GM21786 (cell line): Measurements from ENCODE around the gene GRIK4.

Experiments used
- ATAC-seq: cut with Tn5 transposase; IDR thresholded peaks from one replicate; pipeline ENCODE4 v1.9.1; 2021; ENCODE audit not compliant: unreplicated experiment

GRIK4 gene

DNA sequence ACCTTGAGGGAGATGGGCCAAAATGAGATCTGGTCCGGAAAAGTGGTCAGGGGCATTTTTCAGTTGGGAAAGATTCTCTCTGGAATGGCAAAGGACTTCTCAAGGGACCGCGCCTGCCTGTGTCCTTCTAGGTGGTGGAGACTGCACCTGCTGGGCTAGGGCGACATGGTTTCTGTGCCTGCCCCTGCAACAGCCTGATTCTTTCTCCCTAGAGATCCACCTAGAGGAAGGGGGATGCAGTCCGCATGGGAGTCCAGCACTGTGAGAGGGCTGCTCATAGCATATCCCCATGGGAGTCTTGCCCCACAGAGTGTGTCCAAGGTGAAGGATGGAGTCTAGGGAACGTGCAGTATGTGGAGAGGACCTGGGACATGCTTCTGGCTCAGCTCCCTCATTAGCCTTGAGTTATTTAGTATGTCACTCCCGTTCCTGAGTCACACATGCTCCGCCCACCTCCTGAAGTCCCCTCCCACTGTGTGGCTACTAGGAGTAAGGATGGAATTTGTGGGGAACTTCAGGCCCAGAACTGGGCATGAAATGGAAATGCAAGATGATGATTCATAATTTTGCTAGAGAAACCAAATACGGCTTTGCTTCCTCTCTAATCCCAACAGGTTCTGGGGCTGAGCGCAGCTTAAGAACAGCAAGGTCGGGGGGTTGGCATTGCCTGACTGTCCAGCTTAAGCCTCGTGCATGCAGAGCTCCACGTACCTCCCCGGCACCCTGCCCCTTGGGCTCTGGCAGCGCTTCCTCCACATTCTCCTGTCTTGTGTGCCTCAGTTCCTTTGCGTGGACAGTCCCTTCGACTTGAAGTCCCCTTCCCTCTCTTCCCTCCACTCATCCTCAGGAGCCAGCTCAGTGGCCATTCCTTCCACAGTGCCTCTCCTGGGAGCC lies 35.0 kb downstream of the GRIK4 start:
- ATAC-seq, result no peak

DNA sequence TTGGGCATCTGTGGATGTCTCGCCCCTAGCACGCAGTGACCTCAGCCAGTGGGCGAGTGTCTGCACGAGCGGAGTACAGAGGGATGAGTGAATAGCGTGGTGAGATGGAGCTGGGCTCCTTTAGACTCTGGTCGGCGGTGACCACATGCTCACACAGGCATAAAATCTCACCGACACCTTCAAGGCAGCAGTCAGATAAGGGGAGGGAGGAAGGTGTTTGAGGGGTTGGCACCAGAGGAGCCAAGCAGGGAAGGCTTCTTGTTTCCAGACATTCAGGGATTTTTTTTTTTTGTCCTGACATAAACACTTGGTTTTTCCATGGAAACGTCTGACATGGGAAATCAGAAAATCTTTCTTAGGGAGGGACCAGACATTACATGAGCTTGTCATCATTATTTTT lies 35.8 kb downstream of the GRIK4 start:
- ATAC-seq, result no peak

DNA sequence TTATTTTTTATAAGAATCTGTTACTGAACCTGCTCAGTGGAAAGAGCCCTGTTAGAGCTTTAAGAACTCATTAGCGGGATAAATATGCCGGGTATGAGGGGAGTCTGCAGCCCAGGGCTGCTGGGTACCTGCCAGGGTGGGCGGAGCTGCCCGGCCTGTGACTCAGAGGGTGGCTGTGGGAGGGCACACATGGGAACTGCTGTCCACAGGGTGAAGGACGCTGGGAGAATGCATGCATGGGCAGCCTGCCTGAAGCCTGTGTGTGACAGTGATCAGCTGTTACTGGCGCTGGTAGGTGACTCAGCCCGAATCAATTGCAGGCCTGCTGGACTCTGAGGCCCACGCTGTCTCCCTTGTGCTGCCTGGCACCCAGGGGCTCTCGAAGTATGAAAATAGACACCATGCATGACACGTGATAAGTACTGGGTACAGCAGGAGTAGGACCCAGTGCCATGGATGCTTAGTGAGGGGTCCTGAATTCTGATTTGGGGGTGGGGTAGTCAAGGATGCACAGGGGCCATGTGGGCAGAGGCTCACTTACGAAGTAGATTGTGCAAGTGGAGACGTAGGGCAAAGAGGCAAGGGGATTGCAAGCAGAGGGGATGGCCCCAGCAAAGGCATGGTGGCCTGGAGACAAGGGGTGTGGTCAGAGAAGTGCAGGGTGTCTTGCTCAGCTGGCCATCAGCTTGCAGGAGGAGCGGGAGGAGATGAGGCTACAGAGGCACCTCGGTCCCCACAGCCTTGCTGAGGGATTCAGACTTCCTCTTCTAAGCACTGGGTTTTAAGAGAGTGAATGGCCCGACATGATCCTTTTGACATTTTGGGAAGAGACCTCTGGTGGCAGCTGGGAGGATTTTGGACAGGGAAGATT lies 36.5 kb downstream of the GRIK4 start:
- no peak for ATAC-seq

DNA sequence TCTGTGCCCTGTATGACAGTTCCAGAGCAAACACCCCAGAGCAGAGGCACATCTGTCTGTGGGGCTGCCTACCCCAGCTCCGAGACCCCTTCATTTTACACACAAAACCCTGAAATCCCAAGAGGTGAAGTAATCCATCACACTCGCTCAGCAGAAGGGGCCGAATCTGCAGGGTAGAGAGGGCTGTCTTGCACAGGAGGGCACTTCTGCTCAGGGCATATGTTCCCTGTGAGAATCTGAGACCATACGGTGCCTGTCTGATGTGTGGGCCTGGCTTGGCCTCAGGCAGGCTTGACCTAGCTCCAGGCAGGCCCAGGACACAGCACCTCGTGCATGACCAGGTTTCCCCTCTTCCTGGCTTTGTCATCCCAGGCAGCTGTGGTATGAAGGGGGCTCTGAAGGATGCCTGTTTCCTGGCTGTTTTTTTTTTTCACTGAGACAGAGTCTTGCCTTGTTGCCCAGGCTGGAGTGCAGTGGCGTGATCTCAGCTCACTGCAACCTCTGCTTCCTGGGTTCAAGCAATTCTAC lies 37.2 kb downstream of the GRIK4 start:
- ATAC-seq, result no peak

GRCh38 chr11:120549346-120549745 lies 37.8 kb downstream of the GRIK4 start:
- no peak for ATAC-seq

DNA sequence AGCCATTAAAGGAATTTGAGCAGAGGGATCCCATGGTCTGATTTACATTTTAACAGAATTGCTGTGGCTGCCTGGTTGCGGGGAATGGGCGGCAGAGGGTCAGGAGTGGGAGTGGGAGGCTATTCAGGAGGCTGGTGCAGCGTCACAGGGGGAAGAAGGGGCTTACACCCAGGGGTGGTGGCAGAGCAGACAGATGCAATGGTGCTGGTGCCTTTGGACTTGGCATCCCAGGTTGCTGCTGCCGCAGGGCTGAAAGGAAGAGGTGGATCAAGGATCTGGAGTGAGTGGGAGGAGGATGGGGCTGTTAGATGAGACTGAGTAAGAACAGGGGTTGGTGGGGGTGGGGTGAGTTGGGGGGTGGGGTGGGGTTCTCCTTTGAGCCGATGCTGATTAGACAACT lies 38.5 kb downstream of the GRIK4 start:
- ATAC-seq, result no peak

- no peak for ATAC-seq
These were observed 39.6 kb downstream of the GRIK4 start for GRCh38 chr11:120551191-120551590.

- no peak for ATAC-seq
These were observed 43.4 kb downstream of the GRIK4 start for GRCh38 chr11:120554766-120555432.

GRCh38 chr11:120555433-120555773 lies 43.9 kb downstream of the GRIK4 start:
- no peak for ATAC-seq

GRCh38 chr11:120556797-120557196 lies 45.2 kb downstream of the GRIK4 start:
- ATAC-seq, result no peak

DNA sequence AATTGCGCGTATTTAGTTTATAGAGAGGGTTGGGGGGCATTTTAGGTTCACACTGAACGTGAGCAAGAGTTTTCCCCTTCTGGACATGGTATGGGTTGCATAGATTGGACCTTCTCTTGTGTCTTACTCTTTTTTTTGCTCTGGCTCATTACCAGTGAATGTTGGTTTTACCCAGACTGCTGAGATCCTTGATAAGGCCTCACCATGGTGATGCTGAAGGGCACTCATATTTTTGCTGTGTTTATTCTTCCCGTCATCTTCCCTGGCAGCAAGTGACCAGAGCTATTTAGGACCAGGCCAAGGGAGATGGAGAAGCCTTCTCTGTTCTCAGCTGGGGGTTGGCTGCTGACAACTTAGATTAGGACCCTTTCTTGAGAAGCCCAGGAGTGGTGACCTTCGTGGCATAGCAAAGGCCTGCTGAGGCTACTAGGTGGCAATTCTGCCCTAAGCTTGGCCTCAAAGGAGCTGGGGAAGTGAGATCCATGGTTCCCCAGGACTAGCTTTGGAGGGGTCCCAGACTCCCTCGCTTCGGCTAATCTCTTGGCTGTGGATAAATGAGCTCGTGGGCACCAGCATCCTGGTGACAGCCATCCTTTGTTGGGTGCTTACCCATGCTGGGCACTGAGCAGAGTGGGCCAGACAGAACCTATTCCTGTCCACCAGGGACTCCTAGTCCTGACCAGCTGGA lies 47.3 kb downstream of the GRIK4 start:
- no peak for ATAC-seq

DNA sequence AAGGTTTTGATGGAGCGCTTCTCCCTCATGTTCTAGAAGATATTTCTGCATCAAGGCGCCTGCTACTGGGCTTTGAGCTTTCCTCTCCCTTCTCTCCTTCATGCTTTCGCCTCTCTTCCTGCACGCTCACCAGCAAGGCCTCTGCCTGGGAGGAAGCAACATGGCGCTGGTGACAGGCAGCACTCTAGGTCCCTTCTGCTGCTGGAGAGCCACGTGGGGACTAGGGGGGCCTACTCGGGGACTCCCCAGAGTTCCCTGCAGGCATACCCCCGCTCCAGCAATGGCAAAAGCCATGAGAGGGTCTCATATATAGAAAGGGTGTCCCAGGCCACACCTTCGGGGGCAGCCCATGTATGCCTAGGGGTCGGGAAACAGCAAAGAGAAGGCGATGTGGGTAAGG lies 49.7 kb downstream of the GRIK4 start:
- no peak for ATAC-seq

- ATAC-seq, result no peak
These were observed 51.4 kb downstream of the GRIK4 start for GRCh38 chr11:120562806-120563425.

DNA sequence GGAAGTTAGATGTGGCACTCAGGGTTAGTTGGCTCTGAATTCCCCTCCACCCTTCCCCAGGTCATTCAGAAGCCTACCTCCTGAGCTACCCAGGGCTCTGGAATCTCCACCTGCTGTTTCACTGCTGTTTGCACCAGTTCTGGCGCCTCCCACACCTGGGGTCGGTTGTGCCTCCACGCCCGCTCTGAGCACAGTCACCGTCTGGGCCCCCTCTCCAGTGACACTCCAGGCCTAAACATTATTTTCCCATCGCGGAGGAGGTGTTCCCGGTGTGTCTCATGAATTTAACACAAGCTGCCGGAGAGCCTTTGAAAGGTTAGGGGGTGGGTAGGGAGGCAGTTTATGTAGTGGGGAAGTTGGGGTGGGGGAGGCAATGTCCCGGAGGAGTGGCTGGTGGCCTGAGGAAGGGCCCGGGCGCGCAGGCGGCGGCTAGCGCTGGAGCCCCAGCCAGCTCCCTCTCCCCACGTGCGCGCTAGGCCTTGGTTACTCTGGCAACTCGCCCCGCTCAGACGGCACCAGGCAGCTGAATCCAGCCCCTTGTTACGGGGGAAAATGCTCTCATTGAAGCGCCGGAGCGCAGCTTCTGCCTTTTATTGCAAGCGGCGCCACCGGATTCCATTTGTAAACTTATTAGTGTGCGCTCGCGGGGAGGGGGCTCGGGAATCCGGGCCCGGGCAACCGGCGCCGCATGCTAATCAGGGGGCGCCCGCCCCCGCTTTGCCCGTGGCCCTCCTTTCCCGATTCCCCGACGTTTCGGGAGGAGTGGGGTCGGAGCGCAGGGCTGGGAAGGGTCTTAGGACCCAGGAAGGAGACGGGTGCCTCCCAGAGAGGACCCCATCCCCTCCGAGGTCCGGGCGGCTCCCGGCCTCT lies 52.4 kb downstream of the GRIK4 start:
- ATAC-seq, result no peak

GRCh38 chr11:120564573-120565311 lies 53.2 kb downstream of the GRIK4 start:
- ATAC-seq, result peak; percentile 74

- no peak for ATAC-seq
These were observed 54.1 kb downstream of the GRIK4 start for GRCh38 chr11:120565466-120566155.

GRCh38 chr11:120566176-120566575 lies 54.6 kb downstream of the GRIK4 start:
- no peak for ATAC-seq
